Upper lobe of left lung (tissue), 4 donors: ENCODE data around the gene AASS.

Experiments
- POLR2AphosphoS5 ChIP-seq, 2 donors: sonication (generic); formaldehyde crosslinking; IDR thresholded peaks; one replicate each; pipeline ENCODE4 v1.5.1; 2017; ENCODE audit warnings: antibody characterized with exemption in 2 of 2
- TF ChIP-seq, protein P1 (sequence below), 6 experiments: fragments of 450-650 bp in 4 of 6; fragments of 200-600 bp in 2 of 6; sonication (generic) in 2 of 6; IDR thresholded peaks; one replicate each; pipeline ENCODE4 v1.5.1; 2016 to 2019; ENCODE audit warnings: antibody characterized with exemption in 6 of 6

DNA sequence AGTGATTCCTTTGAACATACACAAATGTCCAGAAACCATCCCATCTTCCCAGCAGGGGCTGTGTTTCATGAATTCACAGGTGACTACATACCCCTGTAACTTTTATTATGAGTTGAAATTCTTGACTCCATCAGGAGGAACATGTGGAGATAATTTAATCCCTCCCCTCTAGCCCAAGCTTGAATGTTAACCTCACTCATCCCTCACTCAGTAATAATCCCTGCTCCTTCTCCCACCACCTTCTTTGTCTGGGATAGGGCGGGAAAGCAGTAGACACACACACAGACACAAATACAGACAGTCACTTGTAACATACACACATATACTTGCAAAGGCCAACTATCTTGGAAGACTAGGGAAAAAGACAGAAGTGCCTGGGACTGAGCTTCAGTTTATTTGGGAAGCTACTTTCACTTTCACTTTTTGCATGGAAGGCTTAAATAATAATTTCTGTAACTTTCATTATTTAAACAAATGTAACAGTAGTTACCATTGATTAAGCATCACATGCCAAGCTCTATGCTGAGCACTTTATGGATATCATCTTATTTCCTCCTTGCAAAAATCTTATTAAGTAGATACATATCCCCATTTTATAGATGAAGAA, 7.3 kb downstream of the AASS start:
- TF ChIP-seq, protein P1, sequence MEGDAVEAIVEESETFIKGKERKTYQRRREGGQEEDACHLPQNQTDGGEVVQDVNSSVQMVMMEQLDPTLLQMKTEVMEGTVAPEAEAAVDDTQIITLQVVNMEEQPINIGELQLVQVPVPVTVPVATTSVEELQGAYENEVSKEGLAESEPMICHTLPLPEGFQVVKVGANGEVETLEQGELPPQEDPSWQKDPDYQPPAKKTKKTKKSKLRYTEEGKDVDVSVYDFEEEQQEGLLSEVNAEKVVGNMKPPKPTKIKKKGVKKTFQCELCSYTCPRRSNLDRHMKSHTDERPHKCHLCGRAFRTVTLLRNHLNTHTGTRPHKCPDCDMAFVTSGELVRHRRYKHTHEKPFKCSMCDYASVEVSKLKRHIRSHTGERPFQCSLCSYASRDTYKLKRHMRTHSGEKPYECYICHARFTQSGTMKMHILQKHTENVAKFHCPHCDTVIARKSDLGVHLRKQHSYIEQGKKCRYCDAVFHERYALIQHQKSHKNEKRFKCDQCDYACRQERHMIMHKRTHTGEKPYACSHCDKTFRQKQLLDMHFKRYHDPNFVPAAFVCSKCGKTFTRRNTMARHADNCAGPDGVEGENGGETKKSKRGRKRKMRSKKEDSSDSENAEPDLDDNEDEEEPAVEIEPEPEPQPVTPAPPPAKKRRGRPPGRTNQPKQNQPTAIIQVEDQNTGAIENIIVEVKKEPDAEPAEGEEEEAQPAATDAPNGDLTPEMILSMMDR (IDR thresholded peaks at IDR 0.05) = no peak
- no peak for TF ChIP-seq POLR2AphosphoS5 (IDR thresholded peaks at IDR 0.05)
